Caco-2 (cell line): ENCODE results near the gene RNF6. TPM values are rescaled to one million over a fixed set of nuclear protein-coding genes. Genes with fewer than 3 reads are reported as not detected.

Experiments used
- BruUV-seq: library from RNA; stranded (reverse); fragments of 400-500 nt; replicated peaks from 2 replicates; lab custom pipeline; 2021; lab: Mats Ljungman, UMichigan
- CTCF ChIA-PET: fragments of 300-600 bp; sonication (Branson Sonifier 250); formaldehyde crosslinking; loops from one replicate; lab custom pipeline; 2022; ENCODE audit warnings: antibody characterized with exemption; lab: Charles Lee
- POLR2A ChIA-PET: fragments of 300-600 bp; sonication (Branson Sonifier 250); formaldehyde crosslinking; loops from one replicate; lab custom pipeline; 2022; ENCODE audit warnings: antibody characterized with exemption; lab: Charles Lee
- DNase-seq, 2 experiments: peaks; one replicate each; pipeline versions ENCODE4 v3.0.0 to v3.0.0-alpha.2; 2020 to 2022
- H3K27me3 ChIP-seq: replicated peaks from 2 replicates; pipeline ENCODE4 v1.6.0; 2011; ENCODE audit warnings: low read length; ENCODE audit not compliant: control insufficient read depth, insufficient read depth
- H3K36me3 ChIP-seq: 2 replicates; pipeline ENCODE4 v1.5.1; 2011; ENCODE audit warnings: low read length; ENCODE audit not compliant: control insufficient read depth, insufficient read depth
- H3K4me1 ChIP-seq: fragments of 250-450 bp; sonication (Bioruptor Pico); 2 replicates; pipeline ENCODE4 v1.5.1; 2020; ENCODE audit warnings: mild to moderate bottlenecking
- H3K4me3 ChIP-seq: 2 replicates; pipeline ENCODE4 v1.5.1; 2011; ENCODE audit warnings: low read depth, mild to moderate bottlenecking, control low read depth, low read length
- H3K9me3 ChIP-seq: fragments of 250-450 bp; sonication (Bioruptor Pico); 2 replicates; pipeline ENCODE4 v1.5.1; 2020; ENCODE audit warnings: mild to moderate bottlenecking, moderate library complexity
- H3K27ac Mint-ChIP-seq: one replicate; pipeline ENCODE4 v1.8.0; 2022; ENCODE audit warnings: mixed read lengths; ENCODE audit not compliant: unreplicated experiment
- H3K27me3 Mint-ChIP-seq: one replicate; pipeline ENCODE4 v1.8.0; 2022; ENCODE audit warnings: mixed read lengths; ENCODE audit not compliant: insufficient read depth, unreplicated experiment
- H3K36me3 Mint-ChIP-seq: one replicate; pipeline ENCODE4 v1.8.0; 2022; ENCODE audit warnings: mild to moderate bottlenecking, mixed read lengths; ENCODE audit not compliant: insufficient read depth, unreplicated experiment
- H3K4me1 Mint-ChIP-seq: one replicate; pipeline ENCODE4 v1.8.0; 2022; ENCODE audit warnings: low read depth, mixed read lengths; ENCODE audit not compliant: unreplicated experiment
- H3K4me3 Mint-ChIP-seq: one replicate; pipeline ENCODE4 v1.8.0; 2022; ENCODE audit warnings: mild to moderate bottlenecking, moderate library complexity, mixed read lengths; ENCODE audit not compliant: unreplicated experiment
- H3K9me3 Mint-ChIP-seq: one replicate; pipeline ENCODE4 v1.8.0; 2022; ENCODE audit warnings: mixed read lengths; ENCODE audit not compliant: unreplicated experiment
- CTCF ChIP-seq, 2 experiments: fragments of 200-600 bp in 1 of 2; IDR thresholded peaks; 1 replicate in 1 of 2; 2 replicates in 1 of 2; pipeline versions ENCODE4 v1.5.1 to v1.8.0; 2011 to 2022; ENCODE audit warnings: antibody characterized with exemption in 1 of 2, control low read depth in 1 of 2, inconsistent platforms in 1 of 2, low read depth in 1 of 2, low read length in 1 of 2, mild to moderate bottlenecking in 1 of 2, moderate library complexity in 1 of 2; ENCODE audit not compliant: insufficient read depth in 1 of 2, severe bottlenecking in 1 of 2, unreplicated experiment in 1 of 2
- intact Hi-C: fragments of 100-400 bp; cut with micrococcal nuclease; formaldehyde crosslinking; loops from one replicate; pipeline ENCODE4 v1.10.0; 2022; ENCODE audit not compliant: unreplicated experiment
- total RNA-seq: library from RNA; stranded (reverse); gene quantifications from 2 replicates; pipeline ENCODE4 v1.2.3, GENCODE V29; 2022

Gene RNF6
- total RNA-seq, 1 experiment from 2014 or later: 41.4 TPM

GRCh38 chr13:26229080-26229615, 7.0 kb upstream of the RNF6 start:
- no peaks in the 10 kb centered on the region for H3K27me3 Mint-ChIP-seq
- BruUV-seq: no TSS peak

GRCh38 chr13:26228096-26228495, 6.0 kb upstream of the RNF6 start:
- no peaks in the 10 kb centered on the region for H3K9me3 Mint-ChIP-seq
- H3K36me3 Mint-ChIP-seq: no peaks in the 10 kb centered on the region
- POLR2A ChIA-PET: no interaction called here
- Histone ChIP-seq H3K27me3 (no peaks in the 10 kb centered on the region), H3K4me1 (peaks cover under 1% of the 10 kb centered on the region), H3K4me3 (no peak overlapping the region), H3K9me3 (no peaks in the 10 kb centered on the region), H3K36me3 (no peaks in the 10 kb centered on the region)
- intact Hi-C loops: no loop called here
- BruUV-seq: no TSS peak
- H3K27ac Mint-ChIP-seq: no peak overlapping the region
- peaks cover 6% of the 10 kb centered on the region for H3K4me1 Mint-ChIP-seq
- no peak for DNase-seq
- TF ChIP-seq CTCF (IDR thresholded peaks at IDR 0.05; ENCODE audit: insufficient read depth in 1 of 2, low read depth in 1 of 2, low read length in 1 of 2, severe bottlenecking in 1 of 2, unreplicated experiment in 1 of 2): no peak
- H3K4me3 Mint-ChIP-seq: no peak overlapping the region
- CTCF ChIA-PET: no interaction called here
- H3K27me3 Mint-ChIP-seq: no peaks in the 10 kb centered on the region

More at GRCh38 chr13:26229080-26229615, 7.0 kb upstream of the RNF6 start:
- Histone ChIP-seq H3K4me1 (no peaks in the 10 kb centered on the region), H3K27me3 (no peaks in the 10 kb centered on the region), H3K9me3 (no peaks in the 10 kb centered on the region), H3K36me3 (no peaks in the 10 kb centered on the region), H3K4me3 (no peak overlapping the region)
- TF ChIP-seq CTCF (IDR thresholded peaks at IDR 0.05; ENCODE audit: insufficient read depth in 1 of 2, low read depth in 1 of 2, low read length in 1 of 2, severe bottlenecking in 1 of 2, unreplicated experiment in 1 of 2): no peak
- Mint-ChIP-seq H3K4me3 (no peak overlapping the region), H3K9me3 (no peaks in the 10 kb centered on the region), H3K36me3 (no peaks in the 10 kb centered on the region), H3K27ac (no peak overlapping the region), H3K4me1 (no peaks in the 10 kb centered on the region)
- intact Hi-C loops: no loop called here
- CTCF ChIA-PET: no interaction called here
- DNase-seq: no peak
- POLR2A ChIA-PET: no interaction called here

GRCh38 chr13:26227166-26227971, 5.3 kb upstream of the RNF6 start:
- ChIA-PET POLR2A (no interaction called here), CTCF (no interaction called here)
- Histone ChIP-seq H3K27me3 (no peaks in the 10 kb centered on the region), H3K4me1 (peaks cover 4% of the 10 kb centered on the region), H3K4me3 (no peak overlapping the region), H3K36me3 (no peaks in the 10 kb centered on the region), H3K9me3 (no peaks in the 10 kb centered on the region)
- Mint-ChIP-seq H3K9me3 (no peaks in the 10 kb centered on the region), H3K36me3 (peaks cover under 1% of the 10 kb centered on the region), H3K4me1 (peaks cover 11% of the 10 kb centered on the region), H3K27me3 (no peaks in the 10 kb centered on the region), H3K4me3 (no peak overlapping the region), H3K27ac (no peak overlapping the region)
- intact Hi-C loops: no loop called here
- no TSS peak for BruUV-seq
- no peak for TF ChIP-seq CTCF (IDR thresholded peaks at IDR 0.05; ENCODE audit: insufficient read depth in 1 of 2, low read depth in 1 of 2, low read length in 1 of 2, severe bottlenecking in 1 of 2, unreplicated experiment in 1 of 2)
- no peak for DNase-seq
